Measurements from ENCODE around the gene PRKG2.

DNA sequence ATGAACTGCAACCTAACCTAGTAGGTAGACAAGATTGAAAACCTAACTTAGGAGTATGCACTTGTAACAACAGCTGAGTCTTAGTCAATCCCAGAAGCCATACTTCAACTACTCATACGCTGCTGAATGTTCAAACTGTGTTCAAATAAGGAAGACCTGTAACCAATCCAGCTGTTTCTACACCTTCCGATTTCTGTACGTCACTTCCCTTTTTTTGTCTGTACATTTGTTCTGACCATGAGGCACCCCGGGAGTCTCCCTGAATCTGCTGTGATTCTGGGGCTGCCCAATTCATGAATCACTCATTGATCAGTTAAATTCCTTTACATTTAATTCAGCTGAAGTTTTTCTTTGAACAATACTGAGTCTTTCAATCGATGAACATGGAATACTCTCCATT, 95.0 kb downstream of the PRKG2 start:
- no peak for TF ChIP-seq GABPA (IDR thresholded peaks at IDR 0.05; ENCODE audit: low read depth)
- no peak for TF ChIP-seq CTCF (IDR thresholded peaks at IDR 0.05)
- TF ChIP-seq, protein P1, sequence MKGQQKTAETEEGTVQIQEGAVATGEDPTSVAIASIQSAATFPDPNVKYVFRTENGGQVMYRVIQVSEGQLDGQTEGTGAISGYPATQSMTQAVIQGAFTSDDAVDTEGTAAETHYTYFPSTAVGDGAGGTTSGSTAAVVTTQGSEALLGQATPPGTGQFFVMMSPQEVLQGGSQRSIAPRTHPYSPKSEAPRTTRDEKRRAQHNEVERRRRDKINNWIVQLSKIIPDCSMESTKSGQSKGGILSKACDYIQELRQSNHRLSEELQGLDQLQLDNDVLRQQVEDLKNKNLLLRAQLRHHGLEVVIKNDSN (IDR thresholded peaks at IDR 0.05; ENCODE audit: borderline replicate concordance, low read depth) = no peak
- TF ChIP-seq TAF1 (IDR thresholded peaks at IDR 0.05; ENCODE audit: borderline replicate concordance, low read depth, low read length) = no peak
- no peak for TF ChIP-seq EZH2phosphoT487 (IDR thresholded peaks at IDR 0.05; ENCODE audit: borderline replicate concordance, low read depth)
- no peak for TF ChIP-seq REST (IDR thresholded peaks at IDR 0.05; ENCODE audit: low read depth, low read length)
